GM21447 (cell line): ENCODE data around the gene AFMID.

ENCODE experiments used
- ATAC-seq: cut with Tn5 transposase; IDR thresholded peaks from one replicate; pipeline ENCODE4 v1.9.1; 2021; ENCODE audit not compliant: unreplicated experiment

AFMID gene

DNA sequence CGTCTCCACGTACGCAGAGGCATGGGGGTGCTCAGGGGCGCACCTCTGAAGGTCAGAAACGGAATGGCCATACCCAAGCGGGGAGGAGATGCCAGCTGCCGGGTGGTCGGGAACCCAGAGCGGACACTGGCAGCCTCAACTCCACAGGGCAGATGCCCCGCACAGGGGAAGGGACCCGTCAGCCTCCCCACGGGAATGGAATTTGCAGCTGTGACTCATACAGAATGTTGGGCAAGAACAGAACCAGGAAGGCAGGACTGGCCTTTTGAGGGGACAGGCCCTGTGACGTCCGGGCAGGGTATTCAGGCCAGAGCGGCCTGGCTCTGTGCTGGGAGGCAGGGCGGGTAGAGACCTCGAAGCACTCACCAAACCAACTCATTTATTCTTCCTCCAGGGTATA is 7.8 kb upstream of the AFMID start:
- ATAC-seq, result no peak

DNA sequence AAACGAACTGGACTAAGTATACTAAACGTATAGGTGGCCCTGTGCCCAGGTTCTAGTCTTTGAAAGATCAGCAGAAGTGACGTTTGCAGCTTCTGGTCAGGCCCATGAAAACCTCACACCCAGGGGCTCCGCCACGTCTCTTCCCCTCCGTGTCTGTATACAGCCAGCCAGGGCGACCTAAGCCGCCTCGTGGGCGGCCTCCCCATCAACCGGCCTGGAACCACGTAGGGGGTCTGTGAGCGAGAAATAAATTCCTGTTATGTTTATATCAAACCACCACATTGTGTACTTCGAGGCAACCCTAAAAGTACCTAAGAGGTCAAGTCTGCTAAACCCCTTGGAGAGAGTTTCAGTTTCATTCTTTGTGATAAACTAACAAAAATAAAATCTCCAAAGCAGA is 7.1 kb upstream of the AFMID start:
- ATAC-seq, result no peak

DNA sequence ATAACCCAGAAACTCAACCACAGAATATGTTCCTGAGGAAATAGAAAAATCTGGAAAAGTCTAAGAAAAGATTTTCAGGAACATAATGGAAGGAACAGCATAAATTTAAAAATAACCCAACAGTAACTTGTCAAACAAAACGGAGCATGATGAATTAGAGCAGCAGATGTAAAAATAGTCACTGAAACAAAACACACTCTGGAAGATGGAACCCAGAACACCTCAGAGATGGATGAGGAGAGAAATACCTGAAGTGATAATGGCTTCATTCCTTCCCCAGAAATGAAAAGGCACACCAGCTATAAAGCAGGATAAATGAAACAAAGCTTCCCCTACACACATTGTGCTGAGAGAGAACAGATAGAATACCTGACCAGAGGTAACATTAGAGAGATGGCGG is 6.7 kb upstream of the AFMID start:
- ATAC-seq, result no peak

DNA sequence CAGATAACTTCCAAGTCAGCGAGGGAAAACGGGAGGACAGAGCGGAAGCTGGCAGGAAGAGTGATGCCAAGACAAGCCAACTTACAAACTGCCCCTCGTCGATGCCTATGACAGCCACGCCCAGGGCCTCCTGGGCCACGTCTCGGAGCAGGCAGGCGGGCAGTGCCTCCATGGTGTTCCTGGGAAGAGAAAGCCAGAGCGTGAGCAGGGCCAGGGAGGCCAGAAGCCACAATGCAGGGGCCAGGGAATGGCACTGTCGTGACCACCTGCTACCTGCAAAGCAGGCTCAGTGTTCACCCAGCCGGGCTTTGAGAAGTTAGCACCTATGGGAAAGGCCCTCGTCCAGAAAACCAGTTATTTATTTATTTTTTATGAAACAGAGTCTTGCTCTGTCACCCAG is 4.7 kb upstream of the AFMID start:
- no peak for ATAC-seq

DNA sequence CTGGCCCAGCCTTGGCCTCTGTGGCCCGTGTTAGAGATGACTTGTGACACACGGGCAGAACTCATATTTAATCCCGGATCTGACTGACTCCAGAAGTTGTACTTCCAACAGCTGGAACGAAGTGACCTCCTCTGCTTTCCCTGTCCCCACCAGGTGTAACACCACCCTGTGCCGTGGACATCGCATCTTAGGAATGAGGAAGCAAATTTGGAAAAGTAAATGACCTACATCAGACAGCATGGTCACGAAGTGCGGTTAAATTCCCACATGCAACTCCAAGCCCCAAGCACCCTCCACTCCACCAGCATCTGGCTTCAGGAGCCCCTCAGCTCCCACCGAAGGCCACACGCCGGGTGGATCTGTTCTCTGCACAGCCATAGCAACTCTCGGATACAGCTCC is 3.2 kb upstream of the AFMID start:
- ATAC-seq, result no peak

DNA sequence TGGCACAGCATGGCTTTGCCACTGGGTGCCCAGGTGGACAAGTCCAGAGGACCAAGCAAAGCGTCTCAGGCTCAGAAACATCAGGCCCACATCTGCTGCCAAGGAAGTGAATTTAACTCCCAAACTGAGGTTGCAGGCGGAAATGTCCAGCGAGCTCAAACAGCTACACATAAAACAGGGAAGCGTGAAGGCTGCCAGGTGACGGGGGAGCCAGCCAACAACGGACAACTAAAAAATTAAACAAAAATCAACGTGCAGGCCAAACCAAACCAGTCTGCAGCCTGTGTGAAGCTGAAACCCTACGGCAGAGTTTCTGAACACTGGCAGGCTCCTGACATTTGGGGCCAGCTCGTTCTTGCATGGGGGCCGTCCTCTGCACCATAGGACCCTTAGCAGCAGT is 2.8 kb upstream of the AFMID start:
- ATAC-seq, result no peak

GRCh38 chr17:78184868-78185267 is 2.3 kb upstream of the AFMID start:
- no peak for ATAC-seq

DNA sequence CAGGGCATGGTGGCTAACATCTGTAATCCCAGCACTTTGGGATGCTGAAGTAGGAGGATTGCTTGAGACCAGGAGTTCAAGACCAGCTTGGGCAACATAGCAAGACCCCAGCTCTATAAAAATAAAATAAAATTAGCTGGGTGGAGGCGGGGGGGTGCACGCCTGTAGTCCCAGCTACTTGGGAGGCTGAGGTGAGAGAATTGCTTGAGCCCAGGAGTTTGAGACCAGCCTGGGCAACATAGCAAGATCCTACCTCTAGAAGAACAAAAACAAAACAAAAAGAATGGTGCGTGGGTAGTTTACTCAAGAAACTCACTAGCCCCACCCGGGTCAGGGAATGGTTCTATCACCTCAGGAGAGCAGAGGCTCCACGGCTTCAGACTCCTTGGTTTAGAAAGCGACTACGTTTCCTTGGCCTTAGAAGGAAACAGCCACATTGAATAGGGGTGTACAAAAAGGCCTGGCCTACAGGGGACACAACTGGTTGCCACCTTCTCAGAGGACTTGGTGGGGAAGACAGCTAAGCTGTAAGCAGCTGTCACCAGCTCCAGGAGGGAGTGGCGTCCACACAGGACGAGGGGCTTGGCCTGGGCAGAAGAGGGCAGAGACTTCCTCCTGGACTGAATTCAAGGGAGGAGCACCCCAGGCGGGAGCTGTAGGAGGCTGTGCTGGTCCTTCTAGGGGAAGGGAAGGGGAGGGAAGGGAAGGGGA is 1.0 kb upstream of the AFMID start:
- ATAC-seq, result no peak

DNA sequence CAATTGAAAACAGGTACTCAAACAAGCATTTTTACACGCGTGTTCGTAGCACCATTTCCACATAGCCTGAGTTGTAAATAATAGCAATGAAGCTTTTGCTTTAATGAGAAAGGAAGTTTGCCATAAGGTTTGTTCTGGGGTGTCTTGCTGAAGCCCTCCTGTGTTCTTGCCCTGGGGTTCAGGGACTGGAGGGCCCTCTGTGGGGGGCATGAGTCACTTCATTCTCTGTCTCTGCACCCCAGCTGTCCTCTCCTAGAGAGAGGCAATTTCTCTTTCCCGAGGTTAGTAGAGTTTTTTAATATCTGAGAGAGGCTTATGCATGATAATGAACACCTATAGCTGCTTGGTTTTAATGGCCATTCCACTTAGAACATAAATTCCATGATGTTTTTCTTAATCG is 9.6 kb downstream of the AFMID start:
- no peak for ATAC-seq

DNA sequence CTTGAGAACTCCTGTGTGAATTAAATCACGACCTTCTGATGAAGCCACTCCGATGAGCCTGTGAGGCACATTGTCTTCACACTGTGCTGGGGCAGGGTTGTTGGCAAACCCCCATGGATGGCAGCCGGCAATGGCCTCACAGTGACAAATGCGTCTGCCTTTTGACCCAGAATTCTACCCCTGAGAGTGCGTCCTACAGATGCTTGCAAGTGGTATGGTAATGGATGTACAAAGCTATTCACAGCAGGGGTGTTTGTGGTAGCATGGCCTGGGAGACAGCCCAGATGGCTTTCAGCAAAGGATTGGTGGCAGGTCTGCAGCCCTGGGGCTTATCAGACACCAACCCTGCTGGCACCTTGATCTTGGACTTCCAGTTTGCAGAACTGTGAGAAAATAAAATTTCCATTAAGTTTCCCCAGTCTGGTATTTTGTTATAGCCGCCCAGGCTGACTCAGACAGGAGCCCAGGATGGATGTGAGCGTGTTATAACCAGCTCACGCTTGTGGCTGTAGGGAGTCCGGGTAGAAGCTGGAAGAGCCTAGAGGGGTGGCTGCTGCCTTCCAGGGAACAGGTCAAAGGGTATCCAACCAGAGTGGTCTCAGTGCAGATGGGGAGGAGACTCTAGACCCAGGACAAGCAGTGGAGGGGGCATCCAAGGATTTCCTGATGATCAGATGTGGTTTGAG is 10.1 kb downstream of the AFMID start:
- no peak for ATAC-seq

- no peak for ATAC-seq
These were observed 13.3 kb downstream of the AFMID start for GRCh38 chr17:78200451-78200850.

DNA sequence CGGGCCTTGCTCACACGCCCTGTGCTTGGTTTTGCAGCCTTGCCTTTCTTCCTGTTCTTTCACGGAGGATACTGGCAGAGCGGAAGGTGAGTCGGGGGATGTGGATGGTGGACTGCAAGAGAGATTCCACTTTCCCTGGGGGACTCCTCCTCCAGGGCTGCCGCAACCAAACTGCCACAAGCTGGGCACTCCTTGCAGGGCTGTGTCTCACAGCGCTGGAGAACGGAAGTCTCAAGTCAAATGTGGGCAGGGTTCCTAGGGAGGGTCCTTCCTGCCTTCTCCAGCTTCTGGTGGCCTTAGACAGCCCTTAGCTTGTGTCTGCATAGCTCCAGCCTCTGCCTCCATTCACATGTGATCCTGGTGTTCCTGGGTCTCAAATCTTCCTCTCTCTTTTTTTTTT is 15.5 kb downstream of the AFMID start:
- ATAC-seq, result no peak

DNA sequence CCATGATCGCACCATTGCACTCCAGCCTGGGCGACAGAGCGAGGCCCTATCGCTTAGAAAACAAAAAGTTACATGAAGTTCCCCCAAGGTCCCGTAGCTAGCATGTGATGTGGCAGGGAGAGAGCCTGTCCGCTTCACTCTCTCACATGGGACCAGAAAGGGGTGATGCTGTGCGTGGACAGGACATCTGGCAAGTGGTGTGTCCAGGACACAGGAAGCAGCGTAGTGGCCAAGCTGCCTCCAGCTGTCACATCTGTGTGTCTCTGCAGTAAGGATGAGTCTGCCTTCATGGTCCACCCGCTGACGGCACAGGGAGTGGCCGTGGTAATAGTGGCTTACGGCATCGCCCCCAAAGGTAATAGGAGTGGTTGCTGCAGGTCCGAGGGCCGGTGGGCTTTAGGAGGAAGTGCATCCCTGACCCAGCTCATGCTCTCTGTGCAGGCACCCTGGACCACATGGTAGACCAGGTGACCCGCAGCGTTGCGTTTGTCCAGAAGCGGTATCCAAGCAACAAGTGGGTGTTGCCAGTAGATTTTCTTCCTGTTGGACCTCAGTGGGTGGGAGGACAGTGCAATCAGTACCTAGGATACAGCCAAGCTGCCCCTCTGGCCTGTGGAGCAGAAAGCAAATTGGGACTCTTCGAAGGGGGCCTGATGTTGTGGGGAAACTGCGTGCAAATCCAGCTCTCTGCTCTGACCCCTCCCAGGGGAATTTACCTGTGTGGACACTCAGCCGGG is 17.4 kb downstream of the AFMID start:
- ATAC-seq, result no peak

GRCh38 chr17:78205124-78205775 is 18.1 kb downstream of the AFMID start:
- no peak for ATAC-seq

DNA sequence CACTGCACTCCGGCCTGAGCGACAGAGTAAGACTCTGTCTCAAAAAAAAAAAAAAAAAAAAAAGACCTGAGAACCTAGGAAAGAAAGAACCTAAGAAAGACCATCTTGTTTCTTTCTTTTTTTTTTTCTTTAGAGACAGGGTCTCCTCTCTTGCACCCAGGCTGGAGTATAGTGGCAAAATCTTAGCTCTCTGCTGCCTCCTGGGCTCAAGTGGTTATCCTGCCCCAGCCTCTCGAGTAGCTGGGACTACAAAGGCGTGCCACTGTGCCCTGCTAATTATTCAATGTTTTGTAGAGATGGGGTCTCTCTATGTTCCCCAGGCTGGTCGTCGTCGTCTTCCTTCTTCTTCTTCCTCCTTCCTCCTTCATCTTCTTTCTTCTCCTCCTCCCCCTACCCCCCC is 19.1 kb downstream of the AFMID start:
- ATAC-seq, result no peak

DNA sequence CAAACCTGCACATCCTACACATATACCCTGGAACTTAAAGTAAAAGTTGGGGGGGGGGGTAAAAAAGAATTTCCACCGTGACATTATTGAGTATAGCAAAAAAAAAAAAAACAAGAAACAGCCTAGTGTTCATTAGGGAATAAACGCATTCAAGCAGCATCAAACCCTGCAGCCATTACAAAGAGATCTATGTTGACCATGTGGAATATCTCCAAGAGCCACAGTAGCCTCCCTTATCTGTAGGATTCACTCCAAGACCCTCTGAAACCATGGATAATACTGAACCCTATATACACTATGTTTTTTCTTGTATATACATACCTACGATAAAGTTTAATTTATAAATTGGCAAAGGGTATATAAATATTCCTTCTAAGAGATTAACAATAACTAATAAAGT is 21.3 kb downstream of the AFMID start:
- no peak for ATAC-seq

DNA sequence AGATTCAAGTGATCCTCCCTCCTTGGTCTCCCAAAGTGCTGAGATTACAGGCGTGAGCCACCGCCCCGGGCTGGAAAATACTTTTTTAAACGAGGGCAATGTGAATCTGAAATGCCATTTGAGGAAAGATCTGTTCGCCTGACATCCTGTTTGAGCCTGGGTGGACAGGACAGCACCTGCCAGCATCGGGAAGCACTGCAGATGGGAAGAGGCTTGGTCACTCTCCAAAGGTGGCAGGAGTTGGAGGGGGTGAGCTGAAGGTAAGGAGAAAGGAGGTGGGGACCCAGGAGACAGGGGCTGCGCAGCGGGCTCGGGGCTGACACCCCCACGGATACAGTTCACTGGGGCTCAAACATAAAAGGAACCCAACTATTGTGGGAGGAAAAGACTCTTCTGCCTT is 22.9 kb downstream of the AFMID start:
- no peak for ATAC-seq

GRCh38 chr17:78211032-78211431 is 23.9 kb downstream of the AFMID start:
- no peak for ATAC-seq

- ATAC-seq, result peak; percentile 76
These were observed 27.0 kb downstream of the AFMID start, which contains the start of gene BIRC5 for GRCh38 chr17:78214016-78214705. BIRC5 (plus strand) TSS chr17:78214253; CDS start chr17:78214317, 64 bp downstream.

GRCh38 chr17:78214706-78215061 is 27.5 kb downstream of the AFMID start:
- no peak for ATAC-seq
